CD4-positive, alpha-beta T cell treated with Interleukin-6 for 4 hours (primary cell): ENCODE data around the gene PLCL1.
A peak's percentile ranks its signal among the peaks of the same experiment; 100 is the strongest.
"Not testable (repeated sequence)": the region's sequence is repeated elsewhere in the genome, so short reads cannot be mapped to it uniquely, and the experiment has no call there.

ENCODE experiments used
- DNase-seq: peaks from one replicate; pipeline ENCODE4 v3.0.0-alpha.2; 2020; ENCODE audit warnings: mixed read lengths

Gene PLCL1

DNA sequence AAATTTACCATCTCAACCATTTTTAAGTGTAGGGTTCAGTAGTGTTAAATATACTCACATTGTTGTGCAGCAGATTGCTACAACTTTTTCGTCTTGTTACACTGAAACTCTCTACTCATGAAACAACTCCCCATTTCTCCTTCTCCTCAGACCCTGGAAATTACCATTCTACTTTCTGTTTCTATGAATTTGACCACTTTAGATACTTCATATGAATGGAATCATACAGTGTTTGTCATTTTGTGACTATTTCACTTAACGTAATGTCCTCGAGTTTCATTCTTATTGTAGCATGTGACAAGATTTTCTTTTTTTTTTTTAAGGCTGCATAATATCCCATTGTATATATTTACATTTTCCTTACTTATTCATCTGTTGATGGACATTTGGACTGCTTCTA lies 203.8 kb downstream of the PLCL1 start:
- no peak for DNase-seq

DNA sequence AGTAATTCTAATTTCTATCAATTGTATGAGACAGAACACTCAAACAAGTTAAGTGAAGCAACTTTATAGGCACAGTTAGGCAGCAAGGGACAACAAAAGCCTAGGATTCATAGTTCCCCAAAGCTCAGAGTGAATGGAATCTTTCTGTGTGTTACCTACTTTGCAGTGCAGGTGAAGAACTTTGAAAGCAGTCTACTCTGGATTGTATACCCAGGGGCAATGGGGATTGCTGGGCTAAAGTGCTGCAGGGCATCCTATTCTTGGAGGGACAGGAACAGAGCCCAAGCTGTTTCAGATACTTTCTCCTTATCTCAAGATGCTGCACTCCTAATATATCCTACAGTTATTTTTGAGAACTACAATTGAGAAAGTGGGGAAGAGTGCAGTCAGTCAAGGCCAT lies 207.6 kb downstream of the PLCL1 start:
- DNase-seq = no peak

DNA sequence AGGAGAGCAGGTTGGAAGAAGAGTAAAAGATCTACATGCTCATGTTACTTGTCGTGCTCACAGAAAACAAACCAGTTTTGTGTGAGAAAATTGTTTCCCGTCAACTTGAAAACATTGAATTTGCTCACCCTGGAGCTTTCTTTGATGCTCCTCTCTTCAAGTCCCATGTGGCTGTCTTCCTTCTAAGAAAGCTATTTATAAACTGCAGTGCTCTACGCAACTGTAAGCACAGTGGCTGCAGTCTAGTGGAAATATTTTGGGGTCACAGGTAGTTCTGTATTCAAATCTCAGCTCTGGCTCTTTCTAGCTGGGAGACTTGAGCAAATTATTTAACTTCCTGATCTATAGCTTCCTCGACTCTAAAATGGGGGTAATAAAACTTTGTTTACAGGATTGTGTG lies 211.8 kb downstream of the PLCL1 start:
- no peak for DNase-seq

DNA sequence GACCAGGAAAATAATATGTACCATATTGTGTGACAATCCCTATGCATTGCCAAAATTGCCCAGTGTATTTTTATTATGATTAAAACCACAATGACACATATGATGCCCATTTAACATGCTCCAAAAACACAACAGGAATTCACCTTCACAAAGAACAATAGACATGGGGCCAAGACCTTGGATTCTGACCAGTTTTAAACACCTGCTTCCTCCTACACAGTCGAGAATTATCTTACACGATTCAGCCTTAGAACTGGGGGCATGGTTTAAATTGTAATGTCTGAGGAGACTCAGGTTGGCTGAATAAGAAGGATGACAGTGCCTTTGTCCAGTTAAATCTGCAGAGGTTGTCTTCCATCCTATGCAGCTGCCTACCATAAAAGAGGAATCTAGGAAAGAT lies 212.7 kb downstream of the PLCL1 start:
- DNase-seq = no peak

DNA sequence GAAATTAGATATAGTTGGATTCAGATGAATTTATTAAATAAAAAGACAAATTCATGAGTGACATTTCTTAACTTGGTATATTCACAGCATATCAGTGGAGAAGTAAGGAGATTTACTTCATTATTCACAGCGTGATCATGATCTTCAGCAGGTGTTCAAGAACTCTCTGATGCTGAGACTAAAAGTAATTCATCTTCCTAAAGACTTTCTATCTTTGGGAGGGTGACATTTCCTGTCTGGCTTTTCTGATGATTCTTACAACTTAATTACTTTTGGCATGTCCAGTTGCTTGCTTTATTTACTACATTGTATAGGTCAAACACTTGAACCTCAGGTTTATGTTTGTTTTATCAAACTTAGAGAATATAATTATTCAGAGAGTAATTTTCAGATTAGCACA lies 224.6 kb downstream of the PLCL1 start:
- DNase-seq = no peak

DNA sequence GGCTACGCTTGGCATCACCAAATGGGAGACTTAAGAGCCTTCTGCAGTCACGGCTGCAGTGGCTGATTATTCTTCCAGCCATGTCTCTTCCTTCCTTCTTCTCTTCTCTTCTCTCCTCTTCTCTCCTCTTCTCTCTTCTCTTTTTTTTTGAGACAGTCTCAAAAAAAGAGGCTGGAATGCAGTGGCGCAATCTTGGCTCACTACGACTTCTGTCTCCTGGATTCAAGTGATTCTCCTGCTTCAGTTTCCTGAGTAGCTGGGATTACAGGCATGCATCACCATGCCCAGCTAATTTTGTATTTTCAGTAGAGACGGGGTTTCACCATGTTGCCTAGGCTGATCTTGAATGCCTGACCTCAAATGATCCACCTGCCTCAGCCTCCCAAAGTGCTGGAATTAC lies 225.2 kb downstream of the PLCL1 start:
- not testable (repeated sequence) for DNase-seq

DNA sequence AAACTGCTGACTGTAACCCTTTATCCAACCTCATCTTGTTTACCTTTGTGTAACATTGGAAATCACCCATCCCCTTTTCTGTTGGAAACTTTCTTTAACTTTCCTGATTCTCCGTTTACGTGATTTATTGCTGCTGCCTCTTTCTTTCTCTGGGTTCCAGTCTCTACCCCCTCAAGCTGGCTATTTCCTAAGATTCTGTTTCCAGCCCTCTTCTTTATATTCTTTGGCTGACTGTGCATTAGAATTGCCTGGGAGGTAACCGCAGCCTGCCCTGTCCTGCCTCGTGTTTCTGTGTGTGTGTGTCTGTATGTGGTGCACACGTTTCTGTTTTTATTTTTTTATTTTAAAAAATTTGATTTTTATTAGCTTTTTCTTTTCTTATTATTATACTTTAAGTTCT lies 229.2 kb downstream of the PLCL1 start:
- DNase-seq = no peak

DNA sequence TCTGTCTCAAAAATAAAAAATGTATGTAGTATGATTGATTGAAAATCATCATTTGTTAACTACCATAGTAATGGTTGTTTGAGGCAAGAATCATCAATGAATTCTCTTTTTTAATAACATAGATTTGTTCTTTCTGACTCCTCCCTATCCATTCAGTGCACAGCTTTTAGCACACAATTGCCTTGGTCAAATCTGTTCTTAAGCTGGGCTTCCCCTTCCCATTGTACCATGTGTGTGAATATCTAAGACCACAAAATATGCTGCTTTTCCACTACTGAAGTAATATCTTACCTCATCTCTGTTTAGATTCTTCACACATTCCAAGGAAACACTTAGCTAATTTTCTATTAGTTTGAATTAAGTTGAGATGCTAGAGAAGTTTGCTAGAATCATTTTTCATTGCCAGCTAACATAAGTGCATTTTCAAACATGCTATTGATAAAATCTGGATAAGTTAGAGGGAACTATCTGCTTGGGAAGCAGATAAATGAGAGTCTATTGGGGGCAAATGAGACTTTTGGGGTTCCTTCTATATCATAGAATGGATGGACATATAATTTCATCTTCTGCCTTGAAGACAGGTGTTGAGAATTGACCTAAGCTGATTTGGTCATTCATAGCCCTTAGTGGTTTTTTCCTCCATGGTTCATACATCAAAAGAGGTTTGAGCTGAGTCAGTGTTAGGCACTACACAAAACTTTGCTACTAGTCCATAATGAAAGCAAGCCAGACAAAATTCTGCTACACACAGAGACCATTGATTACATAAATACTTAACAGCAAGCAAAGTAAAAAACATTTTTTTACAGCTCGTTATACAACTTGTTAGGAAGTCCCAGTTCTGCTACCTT lies 231.9 kb downstream of the PLCL1 start:
- DNase-seq = no peak

DNA sequence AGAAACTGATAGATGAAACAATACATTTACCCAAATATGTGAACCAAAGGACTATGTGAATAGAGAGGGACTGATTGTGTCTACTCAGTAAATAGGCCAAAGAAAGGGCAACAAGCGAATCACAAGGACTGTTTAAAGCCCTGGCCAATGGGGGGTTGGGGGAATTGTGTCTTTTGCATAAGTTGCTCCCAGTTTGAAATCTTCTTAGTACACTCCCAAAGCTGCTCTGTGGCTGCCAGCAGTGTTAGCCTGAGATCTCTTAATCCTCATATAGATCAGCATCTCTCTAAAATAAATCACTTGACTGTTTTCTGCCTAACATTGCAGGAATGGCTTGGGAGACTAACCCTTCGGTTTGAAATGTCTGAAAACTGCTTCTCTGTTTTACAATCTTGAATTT lies 236.4 kb downstream of the PLCL1 start:
- no peak for DNase-seq

DNA sequence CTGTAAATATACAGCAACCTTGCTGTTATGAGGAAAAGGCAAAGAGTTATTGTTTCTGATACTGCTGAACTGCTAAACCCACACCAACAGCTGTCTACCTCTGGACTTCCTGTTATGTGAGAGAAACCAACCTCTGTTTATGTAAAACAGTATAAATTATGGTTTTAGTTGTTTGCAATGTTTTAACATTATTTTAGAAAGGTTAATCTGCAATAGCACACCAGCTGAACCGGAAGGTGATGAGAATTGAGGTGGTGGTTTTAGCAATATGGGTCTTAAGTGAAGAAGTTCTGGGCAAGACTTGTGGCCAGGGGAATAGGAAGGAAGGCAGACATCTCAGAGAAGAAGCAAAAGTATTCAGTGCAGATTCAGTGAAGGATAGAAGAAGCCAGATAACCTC lies 237.8 kb downstream of the PLCL1 start:
- no peak for DNase-seq

DNA sequence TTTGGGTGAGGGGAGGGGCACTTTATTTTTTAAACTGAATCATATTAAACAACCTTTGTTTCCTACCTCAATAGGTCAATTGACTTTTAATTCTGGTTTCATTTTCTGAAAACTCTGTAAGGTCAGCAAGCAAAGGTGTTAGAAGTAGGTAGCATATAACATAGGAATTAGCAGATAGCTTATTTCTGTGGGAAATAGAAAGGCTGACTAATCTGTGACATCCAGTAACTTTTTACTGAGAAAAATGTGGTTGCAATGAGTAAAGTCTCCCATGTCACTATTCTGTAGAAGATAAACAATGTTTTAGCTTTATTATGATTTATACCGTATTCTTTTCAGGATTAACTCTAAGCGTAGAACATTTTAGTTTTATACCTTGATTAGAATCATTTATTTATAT lies 240.4 kb downstream of the PLCL1 start:
- DNase-seq = no peak

DNA sequence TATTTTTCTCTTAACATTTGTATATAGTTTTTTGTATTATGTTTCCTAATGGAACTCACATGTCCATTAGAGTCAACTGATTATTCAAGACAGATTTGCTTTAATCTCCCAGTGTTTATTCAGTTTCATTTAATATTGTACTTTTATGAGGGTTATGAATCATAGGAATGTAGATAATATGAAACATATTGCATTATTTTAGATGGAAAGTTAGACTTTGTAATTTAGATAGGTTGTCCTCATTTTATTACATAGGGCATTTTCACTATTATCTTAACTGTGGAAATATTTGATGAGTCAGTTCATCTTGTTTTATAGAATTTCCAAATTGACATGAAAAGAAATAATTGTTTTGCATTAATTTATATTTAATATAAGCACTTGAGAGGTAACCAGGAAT lies 240.8 kb downstream of the PLCL1 start:
- no peak for DNase-seq

DNA sequence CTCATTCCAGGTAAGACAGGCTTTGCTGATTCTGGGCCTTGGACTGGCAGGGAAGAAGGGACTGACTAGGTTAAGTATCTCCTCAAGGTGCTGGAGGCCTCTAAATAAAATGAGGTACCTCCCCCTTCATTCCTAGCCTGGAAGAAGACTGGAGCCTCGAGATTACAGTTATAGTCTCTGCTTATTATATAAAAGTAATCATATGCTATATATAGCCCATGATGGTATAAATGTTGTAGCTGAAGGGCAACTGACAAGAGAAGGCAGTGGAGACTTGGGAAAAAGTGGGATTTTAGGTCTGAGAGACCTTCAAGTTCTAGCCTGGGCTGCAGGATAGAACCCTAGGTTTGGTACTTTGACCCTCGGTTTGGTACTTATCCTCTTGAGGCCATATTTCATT lies 248.3 kb downstream of the PLCL1 start:
- DNase-seq = no peak

DNA sequence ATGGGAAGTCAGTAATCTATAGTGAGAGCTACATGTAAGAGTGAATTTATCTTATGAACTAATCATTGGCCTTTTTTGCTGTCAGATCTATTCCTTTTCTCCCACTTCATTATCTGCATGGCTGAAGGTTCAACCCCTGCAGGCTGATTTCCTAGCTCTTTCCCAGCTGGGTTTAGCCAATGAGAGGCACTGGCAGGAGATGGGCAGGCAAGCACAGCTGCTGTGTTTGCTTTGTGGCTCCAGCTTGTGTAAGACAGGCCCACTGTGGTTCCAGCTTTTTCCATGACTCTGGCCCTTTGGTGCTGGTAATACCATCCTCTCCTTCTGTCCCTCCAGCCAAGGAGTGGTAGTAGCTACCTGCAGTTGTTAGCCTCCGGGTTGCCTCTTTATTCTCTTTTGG lies 248.8 kb downstream of the PLCL1 start:
- DNase-seq = no peak

DNA sequence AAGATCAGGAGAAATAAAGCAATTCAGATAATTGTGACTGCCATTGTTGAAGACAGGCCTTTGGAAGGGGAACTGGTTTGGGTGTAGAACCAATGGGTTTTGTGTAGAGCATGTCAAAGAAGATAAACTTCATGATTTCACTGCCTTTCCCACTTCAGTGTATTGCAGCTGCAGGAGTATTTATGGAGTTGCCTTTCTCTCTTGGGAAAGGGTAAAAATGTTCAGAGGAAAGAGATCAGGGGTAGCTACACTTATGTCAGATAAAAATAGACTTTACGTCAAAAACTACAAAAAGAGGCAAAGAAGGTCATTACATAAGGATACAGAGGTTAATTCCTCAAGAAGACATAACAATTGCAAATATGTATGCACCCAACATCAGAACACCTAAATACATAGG lies 249.4 kb downstream of the PLCL1 start:
- no peak for DNase-seq

DNA sequence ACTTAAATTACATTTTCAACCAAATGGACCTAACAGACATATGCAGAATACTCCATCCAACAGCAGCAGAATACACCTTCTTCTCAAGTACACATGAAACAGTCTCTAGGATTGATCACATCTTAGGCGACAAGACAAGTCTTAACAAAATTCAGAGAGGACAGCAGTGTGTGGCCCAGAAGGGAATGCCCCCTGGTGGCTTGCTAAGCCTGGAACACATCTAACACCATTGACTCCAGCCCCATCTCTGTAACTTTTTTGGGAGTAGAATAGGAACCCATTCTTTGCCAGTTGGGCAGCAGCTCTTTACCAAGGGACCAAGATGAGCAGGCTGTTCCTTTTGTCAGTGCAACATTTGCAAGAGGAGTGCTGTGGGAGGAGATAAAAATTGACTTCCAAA lies 249.9 kb downstream of the PLCL1 start:
- DNase-seq = peak; percentile 68

DNA sequence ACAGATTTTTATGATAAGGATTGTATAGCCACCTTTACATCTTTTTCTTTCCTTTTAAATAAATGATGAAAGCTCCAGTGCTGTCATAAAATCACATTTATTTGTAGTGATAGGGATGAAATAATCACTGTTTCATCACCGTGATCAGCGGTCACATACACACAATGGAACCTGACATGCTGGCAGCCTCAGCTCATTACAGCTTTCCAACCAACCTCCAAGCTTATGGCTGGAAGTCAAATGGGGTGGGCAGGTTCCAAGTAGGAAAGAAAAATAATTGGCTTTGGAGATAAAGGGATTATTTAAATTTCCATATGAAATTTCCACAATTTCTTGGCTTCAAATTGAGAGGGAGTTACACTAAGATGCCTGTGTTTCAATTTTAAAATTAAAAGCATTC lies 251.3 kb downstream of the PLCL1 start:
- DNase-seq = no peak

DNA sequence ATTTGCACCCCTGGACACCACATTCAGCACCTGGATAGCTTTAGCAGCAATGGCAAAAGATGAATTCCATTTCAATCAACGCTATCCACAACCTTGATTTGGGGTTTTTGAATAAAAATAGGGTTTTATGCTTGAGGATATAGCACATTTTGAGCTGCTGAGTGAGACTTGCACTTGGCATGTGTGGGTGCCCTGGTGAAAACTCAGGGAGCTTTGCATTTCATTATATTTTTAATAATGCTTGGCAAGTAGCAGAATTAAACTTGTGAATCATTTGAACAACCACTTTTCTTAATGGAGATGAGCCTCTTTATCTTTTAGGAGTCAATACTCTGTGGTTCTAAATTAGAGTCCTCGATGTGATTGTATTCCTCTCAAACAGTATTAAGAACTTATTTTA lies 252.4 kb downstream of the PLCL1 start:
- no peak for DNase-seq

DNA sequence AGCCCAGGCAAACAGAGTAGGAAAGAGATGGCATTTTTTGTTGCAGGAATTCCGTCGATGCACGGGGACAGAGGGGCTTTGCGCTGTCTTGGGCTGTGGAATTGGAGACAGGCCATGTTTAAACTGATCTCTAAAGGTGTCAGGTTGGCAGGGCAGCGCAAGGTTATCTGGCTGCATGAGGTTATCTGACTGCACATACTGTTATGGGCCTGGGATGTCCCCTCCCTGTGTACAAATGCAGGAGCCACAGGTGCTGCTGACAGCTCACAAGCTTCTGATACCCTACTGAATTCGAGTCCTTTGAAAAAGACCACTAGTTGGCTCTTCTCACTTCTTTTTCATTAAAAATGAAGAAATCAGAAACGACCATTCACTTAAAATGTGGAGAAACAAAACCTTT lies 255.4 kb downstream of the PLCL1 start:
- DNase-seq = no peak

DNA sequence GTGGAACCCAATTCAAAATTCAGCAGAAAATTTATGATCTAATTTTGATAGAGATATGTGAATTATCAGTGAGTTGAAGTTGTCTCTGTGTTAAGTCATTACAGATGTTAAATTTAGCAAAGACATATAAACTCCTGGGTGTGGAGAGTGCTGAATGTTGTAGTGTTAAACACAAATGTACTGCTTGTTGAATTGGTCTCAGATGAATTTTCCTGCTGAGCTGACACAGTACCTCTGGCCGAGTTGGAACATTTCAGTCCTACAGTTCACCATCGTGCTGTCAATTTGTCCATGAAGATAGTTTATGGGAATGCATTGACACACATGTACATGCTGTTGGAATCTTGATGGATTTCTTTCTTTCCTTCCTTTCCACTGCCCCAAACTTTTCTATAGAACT lies 255.9 kb downstream of the PLCL1 start:
- no peak for DNase-seq

DNA sequence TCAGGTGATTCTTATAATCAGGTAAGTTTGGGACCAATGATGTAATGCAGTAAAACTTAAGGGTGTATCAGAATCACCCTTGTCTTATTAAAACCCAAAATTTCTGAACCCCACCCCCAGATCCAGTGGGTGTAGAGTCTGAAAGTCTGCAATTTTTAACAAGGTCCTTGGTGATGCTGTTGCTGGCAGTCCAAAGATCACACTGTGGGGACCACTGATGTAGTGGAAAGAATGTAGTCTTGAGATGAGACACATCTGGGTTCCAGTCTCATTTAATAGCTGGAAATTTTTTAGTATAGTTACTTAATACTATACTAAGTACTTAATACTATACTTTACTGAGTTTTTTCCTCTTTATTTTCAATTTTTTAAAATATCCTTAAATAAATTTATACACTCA lies 258.4 kb downstream of the PLCL1 start:
- no peak for DNase-seq

DNA sequence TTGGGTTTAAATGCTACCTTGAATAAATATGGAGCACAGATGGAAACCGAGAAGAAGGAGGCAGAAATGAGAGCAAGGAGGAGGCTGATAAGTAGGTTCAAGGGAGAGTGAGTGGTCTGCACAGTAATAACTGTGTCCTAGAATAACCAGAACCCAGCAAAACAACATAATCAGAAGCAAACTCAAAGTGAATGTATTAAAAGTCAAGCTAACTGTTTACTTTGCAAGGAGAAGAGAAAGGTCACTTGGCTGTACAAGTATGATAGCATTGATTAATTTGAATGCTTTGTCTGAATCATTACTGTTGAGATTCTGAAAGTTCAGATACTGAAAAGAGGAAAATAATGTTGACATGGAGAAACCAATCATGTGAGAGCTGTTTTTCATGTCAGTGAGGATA lies 258.8 kb downstream of the PLCL1 start:
- no peak for DNase-seq

DNA sequence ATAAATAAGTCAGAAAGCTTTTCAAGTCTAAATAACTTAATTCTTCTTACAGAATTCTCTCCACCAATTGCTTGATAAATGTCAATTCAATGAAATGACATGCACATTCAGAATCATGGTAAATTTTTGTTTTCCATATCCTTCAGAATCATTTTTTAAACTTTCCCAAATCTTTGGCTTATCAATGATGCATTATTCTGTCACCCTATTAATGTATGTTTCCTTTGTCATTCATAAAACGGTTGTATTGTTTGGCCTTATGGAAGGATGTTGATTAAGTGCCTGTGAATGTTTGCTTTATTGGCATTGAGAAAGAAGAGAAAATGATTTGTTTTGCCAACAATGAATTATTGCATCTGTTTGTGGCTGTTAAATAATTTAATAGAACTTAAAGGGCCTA lies 260.9 kb downstream of the PLCL1 start:
- no peak for DNase-seq

DNA sequence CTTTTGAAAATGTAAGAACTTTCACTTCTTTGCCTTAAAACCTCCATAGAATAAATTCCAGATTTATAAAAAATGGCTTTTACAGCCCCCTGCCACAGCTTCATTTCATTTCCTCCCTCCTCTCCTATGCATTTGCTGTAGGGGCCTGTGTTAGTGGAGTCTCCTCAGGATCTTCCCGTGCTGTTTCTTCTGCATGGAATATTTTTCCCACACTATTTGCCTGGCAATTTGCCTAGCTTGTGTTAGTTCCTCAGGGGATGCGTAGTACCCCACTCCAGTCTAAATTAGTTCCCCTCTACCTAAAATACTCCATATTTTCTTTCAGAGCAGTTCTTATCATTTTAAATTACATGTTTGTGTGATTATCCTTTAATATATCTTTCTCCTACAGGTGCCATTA lies 262.2 kb downstream of the PLCL1 start:
- DNase-seq = no peak

DNA sequence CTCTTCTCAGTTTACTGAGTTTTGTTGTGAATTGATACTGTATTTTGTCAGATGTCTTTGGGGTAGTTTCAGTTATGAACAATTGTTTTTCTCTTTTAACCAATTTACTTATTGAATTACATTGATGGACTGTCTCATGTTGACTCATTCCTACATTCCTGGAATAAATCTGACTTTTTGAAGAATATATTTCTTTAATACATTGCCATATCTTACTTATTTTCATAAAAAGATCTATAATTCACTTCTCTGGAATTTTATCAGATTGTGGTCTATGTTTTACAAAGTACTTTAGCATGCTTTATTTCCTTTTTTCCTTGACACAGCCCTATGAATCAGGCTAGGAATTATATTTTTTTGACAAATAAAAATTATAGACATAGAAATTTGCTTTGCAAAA lies 268.3 kb downstream of the PLCL1 start:
- DNase-seq = no peak
